ENCODE results near the gene LEO1.

DNA sequence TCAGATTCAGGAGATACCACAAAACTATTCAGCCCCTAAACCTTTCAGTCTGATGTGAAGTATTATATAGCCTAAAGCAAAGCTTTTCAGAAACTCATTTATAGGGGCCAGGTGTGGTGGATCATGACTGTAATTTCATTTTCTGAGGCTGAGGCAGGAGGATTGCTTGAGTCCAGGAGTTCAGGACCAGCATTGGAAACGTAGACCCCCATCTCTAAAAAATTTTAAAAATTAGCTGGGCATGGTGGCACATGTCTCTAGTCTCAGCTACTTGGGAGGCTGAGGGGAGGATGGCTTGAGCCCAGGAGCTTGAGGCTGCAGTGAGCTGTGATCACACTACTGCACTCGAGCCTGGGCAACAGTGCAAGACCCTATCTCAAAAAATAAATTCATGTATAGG lies 82.1 kb downstream of the LEO1 start:
- no peak for TF ChIP-seq CTCF (IDR thresholded peaks at IDR 0.05)
- TF ChIP-seq POLR2AphosphoS5 (IDR thresholded peaks at IDR 0.05): no peak
- no peak for TF ChIP-seq POLR2A (IDR thresholded peaks at IDR 0.05; ENCODE audit: low read depth)
